ENCODE data around the gene MDH2. TPM values are rescaled to one million over a fixed set of nuclear protein-coding genes. Genes with fewer than 3 reads are reported as not detected.
"Not testable (repeated sequence)": the region's sequence is repeated elsewhere in the genome, so short reads cannot be mapped to it uniquely, and the experiment has no call there.

The MDH2 gene
- total and polyA plus RNA-seq, 2 experiments from 2014 or later, result 68.5 to 236 TPM

DNA sequence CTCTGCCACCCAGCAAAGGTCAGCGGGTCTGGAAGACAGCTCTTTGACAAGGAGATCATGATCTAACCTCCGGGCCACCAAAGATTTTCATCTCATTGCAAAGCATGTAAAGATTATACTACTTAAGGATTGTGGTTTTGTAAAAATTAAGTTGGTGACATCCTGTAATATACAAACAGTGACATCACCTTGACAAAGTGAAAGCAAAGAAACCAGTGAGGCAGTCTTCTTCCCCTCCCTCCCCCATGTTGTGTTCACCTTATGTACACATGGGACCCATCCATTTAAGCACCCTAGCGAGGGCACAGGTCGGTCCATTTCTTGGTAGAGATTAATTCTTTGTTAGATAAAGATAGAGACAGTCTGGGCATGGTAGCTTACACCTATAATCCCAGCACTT, 3.9 kb downstream of the MDH2 start:
- peaks cover 17% of the 10 kb centered on the region for H3K4me1 ChIP-seq (ENCODE audit: insufficient read depth)
- DNase-seq (ENCODE audit: low spot score), result no peak
- TF ChIP-seq EZH2 (IDR thresholded peaks at IDR 0.05; ENCODE audit: borderline replicate concordance), result no peak

DNA sequence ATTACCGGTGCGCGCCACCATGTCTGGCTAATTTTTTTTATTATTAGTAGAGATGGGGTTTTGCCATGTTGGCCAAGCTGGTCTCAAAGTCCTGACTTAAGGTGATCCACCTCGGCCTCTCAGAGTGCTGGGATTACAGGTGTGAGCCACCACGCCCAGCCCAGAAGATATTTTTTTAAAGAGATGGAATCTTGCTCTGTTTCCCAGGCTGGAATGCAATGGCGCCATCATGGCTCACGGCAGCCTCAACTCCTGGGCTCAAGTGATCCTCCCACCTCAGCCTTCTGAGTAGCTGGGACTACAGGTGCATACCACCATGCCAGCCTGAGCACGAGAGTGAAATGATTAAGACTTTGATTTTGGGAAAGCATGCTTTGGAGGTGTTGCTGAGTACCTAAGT, 4.8 kb downstream of the MDH2 start:
- not testable (repeated sequence) for H3K9me3 ChIP-seq (ENCODE audit: low read depth); H2AFZ ChIP-seq; H3K36me3 ChIP-seq (replicated peaks; ENCODE audit: insufficient read depth, low read depth); H3K27me3 ChIP-seq; H3K9me2 ChIP-seq (replicated peaks; ENCODE audit: insufficient read depth); H3K27ac ChIP-seq; DNase-seq (ENCODE audit: low spot score); H3K4me2 ChIP-seq; H3K4me3 ChIP-seq
- Histone ChIP-seq H3K4me1 (ENCODE audit: insufficient read depth) (peaks cover 16% of the 10 kb centered on the region), H3K79me2 (peaks cover 86% of the 10 kb centered on the region), H4K20me1 (ENCODE audit: insufficient read depth, poor library complexity, severe bottlenecking) (peaks cover 21% of the 10 kb centered on the region)
- WGBS (ENCODE audit: low lambda C conversion rate, missing lambda C conversion rate), result 96% methylated on average over 8 of the region's 8 CpGs

More for the DNA sequence above, 3.9 kb downstream of the MDH2 start:
- H3K4me3 ChIP-seq, result no peak overlapping the region
- H2AFZ ChIP-seq, result no peak overlapping the region
- no peaks in the 10 kb centered on the region for H3K9me3 ChIP-seq (ENCODE audit: low read depth)
- H3K27me3 ChIP-seq, result no peaks in the 10 kb centered on the region
- H3K9me2 ChIP-seq (replicated peaks; ENCODE audit: insufficient read depth), result no peaks in the 10 kb centered on the region
- H3K36me3 ChIP-seq (replicated peaks; ENCODE audit: insufficient read depth, low read depth), result no peaks in the 10 kb centered on the region
- peaks cover 92% of the 10 kb centered on the region for H3K79me2 ChIP-seq
- H3K27ac ChIP-seq, result no peak overlapping the region
- H4K20me1 ChIP-seq (ENCODE audit: insufficient read depth, poor library complexity, severe bottlenecking), result peaks cover 21% of the 10 kb centered on the region
- WGBS (ENCODE audit: low lambda C conversion rate, missing lambda C conversion rate), result 93% methylated on average over 4 of the region's 4 CpGs
- H3K4me2 ChIP-seq, result no peak overlapping the region

DNA sequence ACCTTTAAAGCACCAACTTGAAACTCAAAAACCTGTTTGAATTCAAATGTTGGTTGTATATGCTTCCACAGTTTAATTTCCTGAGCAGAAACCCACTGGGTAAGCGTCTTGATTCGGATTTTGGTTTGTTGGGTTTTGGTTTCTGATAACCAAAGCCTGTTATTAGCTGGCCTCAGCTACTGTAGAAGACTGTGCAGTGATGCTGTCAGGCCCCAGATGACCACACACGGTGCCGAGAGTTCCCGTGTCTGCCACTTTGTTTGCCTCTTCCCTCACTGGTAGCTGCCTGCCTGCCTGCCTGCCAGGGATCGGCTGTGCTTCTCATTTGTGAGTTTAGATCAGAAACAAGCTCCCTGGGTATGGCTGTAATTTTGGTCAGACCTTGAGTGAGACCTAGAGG, 5.6 kb downstream of the MDH2 start:
- Histone ChIP-seq H3K4me1 (ENCODE audit: insufficient read depth) (peaks cover 16% of the 10 kb centered on the region), H3K4me2 (no peak overlapping the region), H3K4me3 (no peak overlapping the region), H3K27me3 (no peaks in the 10 kb centered on the region), H2AFZ (no peak overlapping the region), H4K20me1 (ENCODE audit: insufficient read depth, poor library complexity, severe bottlenecking) (peaks cover 21% of the 10 kb centered on the region), H3K9me3 (ENCODE audit: low read depth) (no peaks in the 10 kb centered on the region), H3K36me3 (replicated peaks; ENCODE audit: insufficient read depth, low read depth) (no peaks in the 10 kb centered on the region), H3K79me2 (peaks cover 80% of the 10 kb centered on the region), H3K9me2 (replicated peaks; ENCODE audit: insufficient read depth) (no peaks in the 10 kb centered on the region), H3K27ac (peak overlapping the region; percentile 26)
- DNase-seq (ENCODE audit: low spot score), result no peak
- TF ChIP-seq, protein P1, sequence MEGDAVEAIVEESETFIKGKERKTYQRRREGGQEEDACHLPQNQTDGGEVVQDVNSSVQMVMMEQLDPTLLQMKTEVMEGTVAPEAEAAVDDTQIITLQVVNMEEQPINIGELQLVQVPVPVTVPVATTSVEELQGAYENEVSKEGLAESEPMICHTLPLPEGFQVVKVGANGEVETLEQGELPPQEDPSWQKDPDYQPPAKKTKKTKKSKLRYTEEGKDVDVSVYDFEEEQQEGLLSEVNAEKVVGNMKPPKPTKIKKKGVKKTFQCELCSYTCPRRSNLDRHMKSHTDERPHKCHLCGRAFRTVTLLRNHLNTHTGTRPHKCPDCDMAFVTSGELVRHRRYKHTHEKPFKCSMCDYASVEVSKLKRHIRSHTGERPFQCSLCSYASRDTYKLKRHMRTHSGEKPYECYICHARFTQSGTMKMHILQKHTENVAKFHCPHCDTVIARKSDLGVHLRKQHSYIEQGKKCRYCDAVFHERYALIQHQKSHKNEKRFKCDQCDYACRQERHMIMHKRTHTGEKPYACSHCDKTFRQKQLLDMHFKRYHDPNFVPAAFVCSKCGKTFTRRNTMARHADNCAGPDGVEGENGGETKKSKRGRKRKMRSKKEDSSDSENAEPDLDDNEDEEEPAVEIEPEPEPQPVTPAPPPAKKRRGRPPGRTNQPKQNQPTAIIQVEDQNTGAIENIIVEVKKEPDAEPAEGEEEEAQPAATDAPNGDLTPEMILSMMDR (IDR thresholded peaks at IDR 0.05; ENCODE audit: poor library complexity), result no peak
- no peak for TF ChIP-seq EZH2 (IDR thresholded peaks at IDR 0.05; ENCODE audit: borderline replicate concordance)
- TF ChIP-seq EZH2phosphoT487 (IDR thresholded peaks at IDR 0.05; ENCODE audit: low read depth, severe bottlenecking, unreplicated experiment), result no peak
- 89% methylated on average over 6 of the region's 6 CpGs for WGBS (ENCODE audit: low lambda C conversion rate, missing lambda C conversion rate)

DNA sequence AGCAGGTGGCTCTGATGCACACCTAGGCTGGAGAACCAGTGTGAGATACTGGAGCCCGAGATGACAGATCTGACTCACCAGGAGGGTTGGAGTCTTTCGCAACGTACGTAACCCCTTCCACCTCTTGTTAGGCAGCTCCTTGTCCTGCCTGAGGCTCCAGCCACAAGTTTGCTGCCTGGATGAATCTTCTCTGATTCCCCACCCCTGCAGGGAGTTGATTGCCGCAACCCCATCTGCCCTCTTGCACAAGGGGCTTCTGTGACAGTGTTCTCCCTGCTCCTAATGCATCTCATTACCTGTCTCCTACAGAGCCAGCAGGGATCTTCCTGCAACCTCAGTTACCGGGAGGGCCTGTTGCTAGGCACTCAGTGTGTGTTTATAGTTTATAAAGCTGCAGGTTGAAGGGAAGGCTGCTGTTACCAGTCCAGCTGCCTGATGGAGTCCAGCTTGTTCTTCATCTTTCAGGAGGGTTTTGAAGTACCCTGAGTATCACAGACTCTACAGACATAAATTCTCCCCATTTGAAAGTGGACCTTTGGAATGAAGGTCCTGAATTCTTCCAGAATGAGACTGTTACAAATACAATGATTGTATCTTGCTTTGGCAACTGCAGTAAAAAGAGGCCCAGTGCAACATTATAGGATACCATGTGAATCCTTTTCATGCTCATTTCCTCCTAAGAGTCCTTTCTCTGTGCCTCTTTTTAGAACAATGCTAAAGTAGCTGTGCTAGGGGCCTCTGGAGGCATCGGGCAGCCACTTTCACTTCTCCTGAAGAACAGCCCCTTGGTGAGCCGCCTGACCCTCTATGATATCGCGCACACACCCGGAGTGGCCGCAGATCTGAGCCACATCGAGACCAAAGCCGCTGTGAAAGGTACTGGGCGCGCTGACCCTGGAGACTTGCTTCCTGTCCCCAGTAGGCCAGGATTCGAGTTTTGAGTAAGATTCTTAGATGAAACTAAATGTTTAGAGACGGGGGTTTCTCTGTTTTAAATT, 6.5 kb downstream of the MDH2 start:
- H3K27ac ChIP-seq, result peak overlapping the region; percentile 69
- H3K4me3 ChIP-seq, result no peak overlapping the region
- no peak overlapping the region for H3K4me2 ChIP-seq
- no peaks in the 10 kb centered on the region for H3K36me3 ChIP-seq (replicated peaks; ENCODE audit: insufficient read depth, low read depth)
- H2AFZ ChIP-seq, result no peak overlapping the region
- H3K4me1 ChIP-seq (ENCODE audit: insufficient read depth), result peaks cover 10% of the 10 kb centered on the region
- peak; percentile 66 for DNase-seq (ENCODE audit: low spot score)
- WGBS (ENCODE audit: low lambda C conversion rate, missing lambda C conversion rate), result 84% methylated on average over 18 of the region's 18 CpGs
- no peaks in the 10 kb centered on the region for H3K9me3 ChIP-seq (ENCODE audit: low read depth)
- TF ChIP-seq EZH2phosphoT487 (IDR thresholded peaks at IDR 0.05; ENCODE audit: low read depth, severe bottlenecking, unreplicated experiment), result no peak
- no peaks in the 10 kb centered on the region for H3K27me3 ChIP-seq
- H4K20me1 ChIP-seq (ENCODE audit: insufficient read depth, poor library complexity, severe bottlenecking), result peaks cover 21% of the 10 kb centered on the region
- H3K79me2 ChIP-seq, result peaks cover 71% of the 10 kb centered on the region
- no peaks in the 10 kb centered on the region for H3K9me2 ChIP-seq (replicated peaks; ENCODE audit: insufficient read depth)

DNA sequence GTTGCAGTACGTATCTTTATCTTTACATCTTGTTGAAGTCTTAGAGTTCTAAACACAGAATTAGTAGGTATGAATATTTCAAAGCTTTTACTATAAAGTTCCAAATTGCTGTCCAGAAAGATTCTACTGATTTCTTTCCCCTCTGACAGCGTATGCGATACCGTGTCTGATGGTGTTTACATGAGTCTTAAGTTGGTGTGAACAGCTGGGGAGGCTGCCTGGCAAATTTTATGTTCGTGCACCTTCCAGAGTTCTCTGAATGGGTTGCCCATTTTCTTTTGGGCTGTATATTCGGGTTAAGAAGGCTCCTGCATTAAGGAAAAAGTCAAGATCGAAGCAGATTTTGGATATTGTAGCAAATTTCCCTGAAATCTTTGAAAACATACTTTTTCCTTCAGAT, 8.3 kb downstream of the MDH2 start:
- no peak for TF ChIP-seq EZH2 (IDR thresholded peaks at IDR 0.05; ENCODE audit: borderline replicate concordance)
- no peak for TF ChIP-seq EZH2phosphoT487 (IDR thresholded peaks at IDR 0.05; ENCODE audit: low read depth, severe bottlenecking, unreplicated experiment)
- TF ChIP-seq, protein P1 (IDR thresholded peaks at IDR 0.05; ENCODE audit: poor library complexity), result no peak
- DNase-seq (ENCODE audit: low spot score), result no peak

More for the DNA sequence above, 8.3 kb downstream of the MDH2 start:
- Histone ChIP-seq H3K9me3 (ENCODE audit: low read depth) (no peaks in the 10 kb centered on the region), H3K4me1 (ENCODE audit: insufficient read depth) (peaks cover 5% of the 10 kb centered on the region), H3K4me3 (no peak overlapping the region), H2AFZ (no peak overlapping the region), H3K4me2 (no peak overlapping the region), H3K9me2 (replicated peaks; ENCODE audit: insufficient read depth) (no peaks in the 10 kb centered on the region), H3K36me3 (replicated peaks; ENCODE audit: insufficient read depth, low read depth) (no peaks in the 10 kb centered on the region), H4K20me1 (ENCODE audit: insufficient read depth, poor library complexity, severe bottlenecking) (peaks cover 21% of the 10 kb centered on the region), H3K27me3 (no peaks in the 10 kb centered on the region), H3K79me2 (peaks cover 52% of the 10 kb centered on the region), H3K27ac (no peak overlapping the region)
- WGBS (ENCODE audit: low lambda C conversion rate, missing lambda C conversion rate), result 90% methylated on average over 7 of the region's 7 CpGs

Measured in hepatocyte (in vitro differentiated cells).